HCT116 (cell line): Measurements from ENCODE around the gene DNAH5.

ENCODE experiments used
- ATF3 ChIP-seq: IDR thresholded peaks from 2 replicates; pipeline ENCODE4 v1.6.1; 2012
- CTCF ChIP-seq, 3 experiments: fragments of 200-600 bp in 1 of 3; sonication (generic) in 1 of 3; IDR thresholded peaks in 2 of 3; conservative IDR thresholded peaks in 1 of 3; 2 replicates each; pipeline ENCODE4 v1.5.1; 2012 to 2017; ENCODE audit warnings: low read depth in 2 of 3, low read length in 2 of 3, antibody characterized with exemption in 1 of 3, borderline replicate concordance in 1 of 3, control low read depth in 1 of 3, mild to moderate bottlenecking in 1 of 3, mixed read lengths in 1 of 3, mixed run types in 1 of 3, moderate library complexity in 1 of 3; ENCODE audit not compliant: insufficient read depth in 1 of 3
- POLR2A ChIP-seq: IDR thresholded peaks from 2 replicates; pipeline ENCODE4 v1.7.0; 2011; ENCODE audit warnings: borderline replicate concordance; ENCODE audit not compliant: insufficient read depth, insufficient read length; ENCODE audit errors: extremely low read depth
- POLR2AphosphoS5 ChIP-seq: IDR thresholded peaks from 2 replicates; pipeline ENCODE4 v1.6.1; 2011; ENCODE audit warnings: mild to moderate bottlenecking, low read depth, low read length, moderate library complexity

- TF ChIP-seq CTCF (IDR thresholded peaks at IDR 0.05 in 2 of 3, conservative IDR thresholded peaks at IDR 0.05 in 1 of 3; ENCODE audit: borderline replicate concordance in 1 of 3, insufficient read depth in 1 of 3, low read depth in 2 of 3, low read length in 2 of 3): no peak
- TF ChIP-seq POLR2A: no peak
- no peak for TF ChIP-seq ATF3
- TF ChIP-seq POLR2AphosphoS5: no peak
Observed at GRCh38 chr5:13674391-13674790, 270.1 kb downstream of the DNAH5 start.
